HEK293 (cell line): ENCODE measurements around the gene NFE2L3.

Source experiments
- CTCF ChIA-PET: fragments of 350-600 bp; formaldehyde crosslinking; extraction: SDS; loops from one replicate; lab custom pipeline; 2021; ENCODE audit warnings: antibody characterized with exemption; lab: Yijun Ruan, JAX
- POLR2A ChIA-PET: fragments of 300-600 bp; formaldehyde crosslinking; extraction: SDS; loops from one replicate; lab custom pipeline; 2020; ENCODE audit warnings: antibody characterized with exemption, inconsistent platforms; lab: Yijun Ruan, JAX
- H3K27ac ChIP-seq: fragments of 200-500 bp; sonication (Bioruptor generic); 2 replicates; pipeline ENCODE4 v1.5.1; 2014; ENCODE audit warnings: low read depth, low read length, control low read depth, inconsistent platforms; ENCODE audit errors: extremely low read depth
- H3K36me3 ChIP-seq, 2 experiments: fragments of 200-500 bp in 1 of 2; sonication (Bioruptor generic) in 1 of 2; 1 replicate in 1 of 2; 2 replicates in 1 of 2; pipeline ENCODE4 v1.5.1; 2014 to 2017; ENCODE audit warnings: inconsistent platforms in 2 of 2, low read length in 2 of 2; ENCODE audit not compliant: control insufficient read depth in 2 of 2, insufficient read depth in 1 of 2
- H3K4me1 ChIP-seq: fragments of 200-500 bp; sonication (Bioruptor generic); 2 replicates; pipeline ENCODE4 v1.5.1; 2014; ENCODE audit warnings: mild to moderate bottlenecking, low read length, inconsistent platforms; ENCODE audit not compliant: control insufficient read depth, insufficient read depth
- H3K4me3 ChIP-seq: 2 replicates; pipeline ENCODE4 v1.5.1; 2011; ENCODE audit warnings: low read depth, mild to moderate bottlenecking, control low read depth, low read length, moderate library complexity
- H3K9me3 ChIP-seq: fragments of 200-500 bp; sonication (Bioruptor generic); 2 replicates; pipeline ENCODE4 v1.5.1; 2014; ENCODE audit warnings: low read depth, low read length, inconsistent platforms; ENCODE audit not compliant: control insufficient read depth, insufficient read depth
- GLI2 ChIP-seq: fragments of 450-650 bp; formaldehyde crosslinking; IDR thresholded peaks from 2 replicates; pipeline ENCODE4; 2017; ENCODE audit warnings: missing biosample characterization, missing genetic modification characterization, low read depth, borderline replicate concordance
- IKZF3 ChIP-seq: fragments of 450-650 bp; IDR thresholded peaks from 2 replicates; pipeline ENCODE4 v1.5.0; 2018; ENCODE audit warnings: missing biosample characterization, mild to moderate bottlenecking, missing genetic modification characterization, moderate library complexity
- KLF10 ChIP-seq: fragments of 450-650 bp; IDR thresholded peaks from 2 replicates; pipeline ENCODE4 v1.5.1; 2018; ENCODE audit warnings: missing biosample characterization, mild to moderate bottlenecking, missing genetic modification characterization
- KLF16 ChIP-seq: fragments of 450-650 bp; formaldehyde crosslinking; IDR thresholded peaks from 2 replicates; pipeline ENCODE4 v1.5.1; 2017; ENCODE audit warnings: missing biosample characterization, missing genetic modification characterization
- OSR2 ChIP-seq: fragments of 450-650 bp; formaldehyde crosslinking; IDR thresholded peaks from 2 replicates; pipeline ENCODE4 v1.5.1; 2016; ENCODE audit warnings: missing biosample characterization, missing genetic modification characterization
- RBAK ChIP-seq: fragments of 450-650 bp; formaldehyde crosslinking; IDR thresholded peaks from 2 replicates; pipeline ENCODE4 v1.5.1; 2016; ENCODE audit warnings: missing biosample characterization, missing genetic modification characterization
- TCF7L2 ChIP-seq: IDR thresholded peaks from 2 replicates; pipeline ENCODE4 v1.6.1; 2011; ENCODE audit warnings: low read depth, mild to moderate bottlenecking, inconsistent platforms, low read length, moderate library complexity, borderline replicate concordance
- ZEB2 ChIP-seq: fragments of 450-650 bp; formaldehyde crosslinking; IDR thresholded peaks from 2 replicates; pipeline ENCODE4 v1.5.1; 2016; ENCODE audit warnings: missing biosample characterization, missing genetic modification characterization
- ZFP69B ChIP-seq: fragments of 450-650 bp; formaldehyde crosslinking; IDR thresholded peaks from 2 replicates; pipeline ENCODE4 v1.5.1; 2016; ENCODE audit warnings: missing biosample characterization, missing genetic modification characterization
- ZNF112 ChIP-seq: fragments of 450-650 bp; formaldehyde crosslinking; IDR thresholded peaks from 2 replicates; pipeline ENCODE4 v1.5.0; 2017; ENCODE audit warnings: missing biosample characterization, missing genetic modification characterization
- ZNF132 ChIP-seq: fragments of 450-650 bp; formaldehyde crosslinking; IDR thresholded peaks from 2 replicates; pipeline ENCODE4 v1.5.1; 2017; ENCODE audit warnings: missing biosample characterization, missing genetic modification characterization, borderline replicate concordance
- ZNF350 ChIP-seq: fragments of 450-650 bp; formaldehyde crosslinking; IDR thresholded peaks from 2 replicates; pipeline ENCODE4 v1.5.0; 2017; ENCODE audit warnings: missing biosample characterization, mild to moderate bottlenecking, missing genetic modification characterization
- ZNF473 ChIP-seq: fragments of 450-650 bp; formaldehyde crosslinking; IDR thresholded peaks from 2 replicates; pipeline ENCODE4 v1.5.1; 2017; ENCODE audit warnings: missing biosample characterization, missing genetic modification characterization
- ZNF555 ChIP-seq: fragments of 450-650 bp; formaldehyde crosslinking; conservative IDR thresholded peaks from 2 replicates; pipeline ENCODE4 v1.5.1; 2017; ENCODE audit warnings: missing biosample characterization, mild to moderate bottlenecking, missing genetic modification characterization, inconsistent platforms
- ZNF747 ChIP-seq: fragments of 450-650 bp; formaldehyde crosslinking; IDR thresholded peaks from 2 replicates; pipeline ENCODE4 v1.5.1; 2016; ENCODE audit warnings: missing biosample characterization, missing genetic modification characterization
- TF ChIP-seq, protein P1 (sequence below): fragments of 450-650 bp; formaldehyde crosslinking; IDR thresholded peaks from 2 replicates; pipeline ENCODE4 v1.5.1; 2016; ENCODE audit warnings: missing biosample characterization, missing genetic modification characterization
- TF ChIP-seq, protein P2 (sequence below): fragments of 450-650 bp; formaldehyde crosslinking; IDR thresholded peaks from 2 replicates; pipeline ENCODE4 v1.5.1; 2017; ENCODE audit warnings: missing biosample characterization, missing genetic modification characterization

The NFE2L3 gene

DNA sequence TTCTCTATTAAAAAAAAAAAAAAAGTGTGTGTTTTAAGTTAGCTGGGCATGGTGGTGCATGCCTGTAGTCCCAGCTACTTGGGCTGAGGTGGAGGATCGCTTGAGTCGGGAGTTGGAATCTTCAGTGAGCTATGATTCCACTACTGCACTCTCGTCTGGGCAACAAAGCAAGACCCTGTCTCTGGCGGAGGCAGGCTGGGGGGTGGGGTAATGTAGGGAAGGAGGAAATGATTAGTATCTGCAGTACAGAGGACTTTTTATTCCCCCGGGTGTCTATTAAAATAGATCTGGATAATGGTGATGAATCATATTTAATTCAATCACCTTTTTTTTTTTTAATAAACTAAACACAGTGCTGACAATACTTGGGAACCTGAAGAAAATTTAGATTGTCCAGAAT, 56.0 kb downstream of the NFE2L3 start:
- Histone ChIP-seq H3K4me1 (peaks cover 6% of the 10 kb centered on the region; the same call in 1 of the 2 replicates), H3K4me3 (no peak overlapping the region), H3K36me3 (peaks cover 73 to 84% of the 10 kb centered on the region in 2 experiments), H3K27ac (no peak overlapping the region), H3K9me3 (no peaks in the 10 kb centered on the region)
- CTCF ChIA-PET = interaction anchor here (0.7 kb wide), 1 partner anchor 486 kb away, joined by 3 read pairs; no protein-coding TSS in a partner anchor
- TF ChIP-seq OSR2 = no peak
- TF ChIP-seq ZEB2 (tag by site-specific recombination) = no peak
- TF ChIP-seq ZNF747 (tag by site-specific recombination) = no peak
- TF ChIP-seq ZNF132 (tag by site-specific recombination) = no peak
- TF ChIP-seq GLI2 (tag by site-specific recombination) = no peak
- TF ChIP-seq, protein P1, sequence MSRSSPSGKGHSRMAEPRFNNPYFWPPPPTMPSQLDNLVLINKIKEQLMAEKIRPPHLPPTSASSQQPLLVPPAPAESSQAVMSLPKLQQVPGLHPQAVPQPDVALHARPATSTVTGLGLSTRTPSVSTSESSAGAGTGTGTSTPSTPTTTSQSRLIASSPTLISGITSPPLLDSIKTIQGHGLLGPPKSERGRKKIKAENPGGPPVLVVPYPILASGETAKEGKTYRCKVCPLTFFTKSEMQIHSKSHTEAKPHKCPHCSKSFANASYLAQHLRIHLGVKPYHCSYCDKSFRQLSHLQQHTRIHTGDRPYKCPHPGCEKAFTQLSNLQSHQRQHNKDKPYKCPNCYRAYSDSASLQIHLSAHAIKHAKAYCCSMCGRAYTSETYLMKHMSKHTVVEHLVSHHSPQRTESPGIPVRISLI (tag by site-specific recombination) = no peak
- TF ChIP-seq ZNF555 (tag by site-specific recombination) = no peak
- no peak for TF ChIP-seq TCF7L2
- TF ChIP-seq KLF10 (tag by site-specific recombination) = no peak
- POLR2A ChIA-PET = interaction anchor here (1.4 kb wide), 1 partner anchor 9 kb away, joined by 4 read pairs; no protein-coding TSS in a partner anchor

DNA sequence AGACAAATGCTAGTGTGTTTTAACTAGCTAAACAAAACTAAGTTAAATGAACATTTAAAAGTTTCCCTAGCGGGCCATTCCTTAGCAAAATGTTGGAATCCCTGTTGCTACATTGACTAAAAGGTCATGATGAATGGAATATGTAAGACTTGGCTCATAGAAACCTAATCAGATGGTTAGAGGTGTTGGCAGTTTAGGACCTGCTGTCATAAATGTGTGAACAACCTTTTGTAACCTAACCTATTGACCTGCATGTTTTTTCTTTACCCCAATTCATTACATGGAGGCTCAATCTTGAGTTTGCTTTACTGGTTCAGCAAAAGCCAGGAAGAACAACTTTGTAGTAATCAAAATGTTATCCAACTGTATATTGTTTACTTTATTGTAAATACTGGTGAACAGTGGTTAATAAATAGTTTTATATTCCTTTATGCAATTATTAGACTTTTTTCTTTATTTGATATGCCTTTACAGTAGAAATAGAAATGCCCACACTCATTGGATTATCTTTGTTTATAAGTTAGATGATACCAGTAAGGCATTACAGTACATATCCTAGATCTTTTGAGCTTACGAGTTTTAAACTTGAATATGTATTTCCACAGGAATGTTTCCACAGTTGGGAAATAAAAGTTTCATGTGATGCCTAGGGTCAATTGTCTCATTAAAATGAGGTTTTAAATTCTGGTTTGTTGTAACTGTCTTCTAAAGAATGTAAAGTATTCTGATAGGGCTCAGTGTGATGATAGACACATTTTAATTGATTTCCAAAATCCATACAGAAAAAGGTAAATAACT, 61.1 kb downstream of the NFE2L3 start:
- Histone ChIP-seq H3K9me3 (no peaks in the 10 kb centered on the region), H3K36me3 (peaks cover 43 to 46% of the 10 kb centered on the region in 2 experiments), H3K4me1 (no peaks in the 10 kb centered on the region), H3K27ac (no peak overlapping the region), H3K4me3 (no peak overlapping the region)
- POLR2A ChIA-PET = interaction anchor here (1.0 to 2.0 kb wide), 3 partner anchors 9 to 26 kb away, joined by 3 to 13 read pairs (median 5); partner anchors contain the start of genes CBX3 and HNRNPA2B1
- CTCF ChIA-PET = no interaction called here
- no peak for TF ChIP-seq RBAK

DNA sequence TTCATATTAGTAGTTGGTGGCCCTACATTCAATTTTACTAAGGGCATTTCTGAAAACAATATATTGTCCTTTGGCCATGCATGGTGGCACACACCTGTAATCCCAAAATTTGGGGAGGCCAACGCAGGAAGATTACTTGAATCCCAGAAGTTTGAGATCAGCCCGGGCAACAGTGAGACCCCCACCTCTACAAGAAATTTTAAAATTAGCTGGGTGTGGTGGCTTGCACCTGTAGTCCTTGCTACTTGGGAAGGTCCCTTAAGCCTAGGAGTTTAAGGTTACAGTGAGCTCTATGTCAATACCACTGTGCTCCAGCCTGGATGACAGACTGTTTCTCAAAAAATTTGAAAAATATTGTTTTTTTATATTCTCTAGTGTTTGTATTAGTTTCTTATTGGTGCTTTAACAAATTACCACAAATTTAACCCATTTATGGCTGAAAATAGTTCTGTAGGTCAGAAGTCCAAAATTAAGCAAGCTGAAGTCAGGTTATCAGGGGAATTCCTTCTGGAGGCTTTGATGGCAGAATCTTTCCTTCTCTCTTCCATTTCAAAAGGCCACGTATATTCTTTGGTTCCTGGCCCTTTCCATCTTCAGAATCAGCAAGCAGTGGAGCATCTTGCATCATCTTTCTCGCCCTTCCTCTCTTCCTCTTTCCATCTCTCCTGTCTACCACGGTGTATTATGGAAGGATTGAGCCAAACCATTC, 62.0 kb downstream of the NFE2L3 start:
- no peak overlapping the region for H3K27ac ChIP-seq
- peaks cover 34 to 40% of the 10 kb centered on the region in 2 experiments for H3K36me3 ChIP-seq
- POLR2A ChIA-PET = interaction anchor here (1.0 to 2.0 kb wide), 3 partner anchors 10 to 27 kb away, joined by 3 to 13 read pairs (median 5); partner anchors contain the start of genes CBX3 and HNRNPA2B1
- H3K4me1 ChIP-seq = no peaks in the 10 kb centered on the region
- TF ChIP-seq KLF16 = no peak
- 0 out of 2 replicates have a peak, but pooled peaks have one; percentile 17 for TF ChIP-seq IKZF3 (tag by site-specific recombination)
- TF ChIP-seq, protein P2, sequence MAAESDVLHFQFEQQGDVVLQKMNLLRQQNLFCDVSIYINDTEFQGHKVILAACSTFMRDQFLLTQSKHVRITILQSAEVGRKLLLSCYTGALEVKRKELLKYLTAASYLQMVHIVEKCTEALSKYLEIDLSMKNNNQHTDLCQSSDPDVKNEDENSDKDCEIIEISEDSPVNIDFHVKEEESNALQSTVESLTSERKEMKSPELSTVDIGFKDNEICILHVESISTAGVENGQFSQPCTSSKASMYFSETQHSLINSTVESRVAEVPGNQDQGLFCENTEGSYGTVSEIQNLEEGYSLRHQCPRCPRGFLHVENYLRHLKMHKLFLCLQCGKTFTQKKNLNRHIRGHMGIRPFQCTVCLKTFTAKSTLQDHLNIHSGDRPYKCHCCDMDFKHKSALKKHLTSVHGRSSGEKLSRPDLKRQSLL (tag by site-specific recombination) = no peak
- no peak for TF ChIP-seq ZNF350
- TF ChIP-seq ZFP69B (tag by site-specific recombination) = no peak
- no peak for TF ChIP-seq ZNF112 (tag by site-specific recombination)
- no peak for TF ChIP-seq ZNF473
- no peak overlapping the region for H3K4me3 ChIP-seq
- H3K9me3 ChIP-seq = no peaks in the 10 kb centered on the region
- CTCF ChIA-PET = interaction anchor here (0.7 kb wide), 1 partner anchor 136 kb away, joined by 3 read pairs; no protein-coding TSS in a partner anchor
